H1 (cell line): Measurements from ENCODE around the gene DCAF7. TPM values are rescaled to one million over a fixed set of nuclear protein-coding genes. Genes with fewer than 3 reads are reported as not detected.

ENCODE experiments used
- CTCF ChIA-PET: fragments of 300-600 bp; sonication (Branson Sonifier 250); formaldehyde crosslinking; loops from one replicate; lab custom pipeline; 2021; ENCODE audit not compliant: partially characterized antibody; lab: Charles Lee
- POLR2A ChIA-PET: fragments of 300-600 bp; sonication (Branson Sonifier 250); formaldehyde crosslinking; loops from one replicate; lab custom pipeline; 2021; ENCODE audit warnings: inconsistent platforms; ENCODE audit not compliant: partially characterized antibody; lab: Charles Lee
- DNase-seq, 2 experiments: peaks; one replicate each; pipeline versions ENCODE4 v3.0.0 to v3.0.0-alpha.2; 2010 to 2022; ENCODE audit warnings: low spot score in 2 of 2, low read depth in 1 of 2, mixed read lengths in 1 of 2
- FAIRE-seq: peaks from 2 replicates; lab custom pipeline; 2011; peaks lifted over from hg19 to GRCh38; lab: Jason Lieb, UNC
- H2AFZ ChIP-seq: 2 replicates; pipeline ENCODE4 v1.8.1; 2012; ENCODE audit warnings: low read length, inconsistent platforms
- H2AK5ac ChIP-seq: 2 replicates; pipeline ENCODE4 v1.6.1; 2013; ENCODE audit warnings: low read depth, low read length
- H2BK120ac ChIP-seq: replicated peaks from 2 replicates; pipeline ENCODE3; 2013; ENCODE audit warnings: low read depth, low read length, inconsistent platforms
- H2BK12ac ChIP-seq: 2 replicates; pipeline ENCODE4 v1.6.1; 2013; ENCODE audit warnings: low read depth, low read length
- H2BK15ac ChIP-seq: 2 replicates; pipeline ENCODE4 v1.6.1; 2013; ENCODE audit warnings: low read length
- H2BK20ac ChIP-seq: 2 replicates; pipeline ENCODE4 v1.6.1; 2013; ENCODE audit warnings: low read length
- H2BK5ac ChIP-seq: 2 replicates; pipeline ENCODE4 v1.6.1; 2013; ENCODE audit warnings: low read depth, low read length
- H3K14ac ChIP-seq: 2 replicates; pipeline ENCODE4 v1.6.1; 2013; ENCODE audit warnings: inconsistent platforms; ENCODE audit not compliant: insufficient read length
- H3K18ac ChIP-seq: 2 replicates; pipeline ENCODE4 v1.6.1; 2013; ENCODE audit warnings: low read length; ENCODE audit errors: extremely low read depth
- H3K23ac ChIP-seq: 2 replicates; pipeline ENCODE4 v1.6.1; 2013; ENCODE audit warnings: inconsistent platforms; ENCODE audit not compliant: insufficient read length
- H3K23me2 ChIP-seq: 2 replicates; pipeline ENCODE4 v1.6.1; 2013; ENCODE audit warnings: low read depth, low read length
- H3K27ac ChIP-seq: 2 replicates; pipeline ENCODE4 v1.6.1; 2011; ENCODE audit warnings: low read depth, low read length, inconsistent platforms
- H3K27me3 ChIP-seq, 4 experiments: replicated peaks in 1 of 4; 1 replicate in 1 of 4; 2 replicates in 3 of 4; pipeline versions ENCODE4 v1.6.1 to v1.8.1; 2011 to 2013; ENCODE audit warnings: low read length in 3 of 4, mild to moderate bottlenecking in 3 of 4, inconsistent platforms in 2 of 4, mixed read lengths in 2 of 4, moderate library complexity in 1 of 4; ENCODE audit not compliant: control insufficient read depth in 3 of 4, insufficient read depth in 3 of 4; ENCODE audit errors: extremely low read depth in 1 of 4
- H3K36me3 ChIP-seq, 4 experiments: 2 replicates each; pipeline versions ENCODE4 v1.6.1 to v1.8.1; 2011 to 2013; ENCODE audit warnings: mild to moderate bottlenecking in 4 of 4, low read length in 3 of 4, moderate library complexity in 2 of 4, control low read depth in 1 of 4, inconsistent platforms in 1 of 4; ENCODE audit not compliant: insufficient read depth in 4 of 4, control insufficient read depth in 2 of 4
- H3K4ac ChIP-seq: replicated peaks from 2 replicates; pipeline ENCODE3; 2013; ENCODE audit warnings: low read length, low read depth, mixed read lengths, inconsistent platforms; ENCODE audit not compliant: insufficient read length
- H3K4me1 ChIP-seq, 4 experiments: replicated peaks in 1 of 4; 1 replicate in 1 of 4; 2 replicates in 3 of 4; pipeline versions ENCODE4 v1.6.1 to v1.8.1; 2011 to 2013; ENCODE audit warnings: low read length in 3 of 4, inconsistent platforms in 2 of 4, mixed read lengths in 1 of 4; ENCODE audit not compliant: insufficient read depth in 4 of 4, control insufficient read depth in 3 of 4
- H3K4me2 ChIP-seq, 2 experiments: 2 replicates each; pipeline versions ENCODE4 v1.6.1 to v1.8.1; 2011 to 2013; ENCODE audit warnings: low read depth in 2 of 2, low read length in 2 of 2, control low read depth in 1 of 2, inconsistent platforms in 1 of 2, mild to moderate bottlenecking in 1 of 2; ENCODE audit not compliant: insufficient read depth in 1 of 2
- H3K4me3 ChIP-seq, 4 experiments: fragments of 200-600, 300-600 bp in 1 of 4; sonication (generic), shearing (Covaris generic), sonication (Bioruptor Twin) in 1 of 4; 2 replicates each; pipeline versions ENCODE4 v1.5.1 to v1.8.1; 2011 to 2016; ENCODE audit warnings: low read length in 4 of 4, low read depth in 3 of 4, control low read depth in 2 of 4, inconsistent platforms in 2 of 4, mild to moderate bottlenecking in 2 of 4, mixed read lengths in 1 of 4, moderate library complexity in 1 of 4; ENCODE audit not compliant: insufficient read depth in 2 of 4; ENCODE audit errors: extremely low read depth in 1 of 4
- H3K56ac ChIP-seq: replicated peaks from 2 replicates; pipeline ENCODE3; 2013; ENCODE audit warnings: low read depth, mild to moderate bottlenecking, mixed read lengths, low read length, inconsistent platforms; ENCODE audit not compliant: insufficient read length
- H3K79me1 ChIP-seq: 2 replicates; pipeline ENCODE4 v1.6.1; 2013; ENCODE audit warnings: low read depth, low read length, control low read depth
- H3K79me2 ChIP-seq, 2 experiments: 2 replicates each; pipeline versions ENCODE4 v1.6.1 to v1.8.1; 2012 to 2013; ENCODE audit warnings: low read length in 2 of 2, mild to moderate bottlenecking in 2 of 2, inconsistent platforms in 1 of 2; ENCODE audit not compliant: insufficient read depth in 2 of 2, control insufficient read depth in 1 of 2
- H3K9ac ChIP-seq, 4 experiments: replicated peaks in 1 of 4; 1 replicate in 1 of 4; 2 replicates in 3 of 4; pipeline versions ENCODE4 v1.6.1 to v1.8.1; 2011 to 2013; ENCODE audit warnings: low read depth in 3 of 4, low read length in 3 of 4, control low read depth in 2 of 4, mild to moderate bottlenecking in 2 of 4, moderate library complexity in 2 of 4, inconsistent platforms in 1 of 4; ENCODE audit errors: extremely low read depth in 1 of 4
- H3K9me3 ChIP-seq, 2 experiments: 2 replicates each; pipeline versions ENCODE4 v1.6.1 to v1.8.1; 2012 to 2013; ENCODE audit warnings: mild to moderate bottlenecking in 2 of 2, moderate library complexity in 2 of 2, control low read depth in 1 of 2, inconsistent platforms in 1 of 2, low read depth in 1 of 2, low read length in 1 of 2, mixed read lengths in 1 of 2; ENCODE audit not compliant: insufficient read depth in 2 of 2
- H4K20me1 ChIP-seq, 2 experiments: replicated peaks in 1 of 2; 2 replicates each; pipeline versions ENCODE3 to v1.8.1; 2011 to 2013; ENCODE audit warnings: inconsistent platforms in 2 of 2, low read length in 2 of 2, mild to moderate bottlenecking in 1 of 2; ENCODE audit not compliant: insufficient read depth in 2 of 2, control insufficient read depth in 1 of 2
- H4K5ac ChIP-seq: 2 replicates; pipeline ENCODE4 v1.6.1; 2013; ENCODE audit warnings: low read length, low read depth, mixed read lengths, inconsistent platforms; ENCODE audit not compliant: insufficient read length
- H4K8ac ChIP-seq: 2 replicates; pipeline ENCODE4 v1.8.0; 2013; ENCODE audit warnings: mild to moderate bottlenecking, moderate library complexity, low read length, inconsistent platforms; ENCODE audit not compliant: insufficient read depth; ENCODE audit errors: extremely low read depth
- H4K91ac ChIP-seq: replicated peaks from 2 replicates; pipeline ENCODE3; 2013; ENCODE audit warnings: low read length, mixed read lengths, inconsistent platforms; ENCODE audit not compliant: insufficient read length
- CBX5 ChIP-seq: fragments of 300-800, 300-1000 bp; sonication (generic); IDR thresholded peaks from 2 replicates; pipeline ENCODE4 v1.7.1; 2016; ENCODE audit warnings: antibody characterized with exemption, low read length, low read depth
- NANOG ChIP-seq: IDR thresholded peaks from 2 replicates; pipeline ENCODE4 v1.6.1; 2011; ENCODE audit warnings: low read length, low read depth, mild to moderate bottlenecking, inconsistent platforms; ENCODE audit not compliant: insufficient read depth, poor library complexity, severe bottlenecking
- SAP30 ChIP-seq: fragments of 300-600 bp; sonication (generic); IDR thresholded peaks from 2 replicates; pipeline ENCODE4 v1.7.1; 2012; ENCODE audit warnings: low read length, moderate library complexity, mild to moderate bottlenecking, inconsistent platforms; ENCODE audit not compliant: insufficient read depth, insufficient replicate concordance
- SP1 ChIP-seq: IDR thresholded peaks from 2 replicates; pipeline ENCODE4 v1.6.1; 2011; ENCODE audit warnings: low read depth, low read length
- USF2 ChIP-seq: IDR thresholded peaks from 2 replicates; pipeline ENCODE4 v1.6.1; 2011; ENCODE audit warnings: low read length, improper control_type of control experiment
- ZNF274 ChIP-seq: IDR thresholded peaks from 2 replicates; pipeline ENCODE4 v1.7.0; 2012; ENCODE audit warnings: low read length, borderline replicate concordance; ENCODE audit errors: extremely low read depth
- WGBS, 2 experiments: shearing (Covaris generic) in 1 of 2; methylation state at CpG; one replicate each; pipeline versions ENCODE4 v1.1.6 to v1.1.7; 2013 to 2015; ENCODE audit warnings: low lambda C conversion rate in 2 of 2, mixed read lengths in 2 of 2, inconsistent platforms in 1 of 2, low coverage in 1 of 2, missing lambda C conversion rate in 1 of 2; ENCODE audit not compliant: insufficient replicate concordance in 2 of 2, insufficient coverage in 1 of 2, insufficient read length in 1 of 2; ENCODE audit errors: extremely low coverage in 1 of 2, missing lambda C conversion rate in 1 of 2; 5-methylcytosine and 5-hydroxymethylcytosine counted together
- long read RNA-seq, 2 experiments: library from RNA in 1 of 2; library from capped mRNA in 1 of 2; stranded (forward); transcript quantifications; one replicate each; pipeline ENCODE4 v2.0.0, GENCODE V29; 2021; ENCODE audit warnings: inconsistent platforms in 1 of 2
- polyA minus RNA-seq, 3 experiments: library from RNA; depleted of rRNA, polyadenylated mRNA; stranded (reverse); fragments of >200 nt; gene quantifications; 1 replicate in 2 of 3; 2 replicates in 1 of 3; pipeline ENCODE4 v1.2.3, GENCODE V29; 2011
- polyA plus RNA-seq, 7 experiments: library from polyadenylated mRNA; depleted of rRNA in 3 of 7; stranded (reverse) in 5 of 7; unstranded in 2 of 7; fragments of >200 nt in 5 of 7; fragments of 200-250 nt in 2 of 7; gene quantifications; 1 replicate in 5 of 7; 2 replicates in 1 of 7; 4 replicates in 1 of 7; pipeline versions ENCODE4 v1.2.1 to v1.2.3, GENCODE V29; 2011 to 2013; ENCODE audit warnings: missing spikeins in 2 of 7, mixed read lengths in 2 of 7
- total RNA-seq: library from RNA; stranded (reverse); fragmentation: NEBNext Ultra II Directional; extraction: Animal tissue kit (Norgen Biotek cat#: 25700); gene quantifications from 2 replicates; pipeline ENCODE4 v1.2.1, GENCODE V29; 2021

DCAF7 gene
- 87.3 and 94.1 TPM in 2 replicates for total RNA-seq
- 74.9 and 97.4 TPM in 2 replicates for polyA plus RNA-seq (2011; rRNA removed)
- 57.6 TPM for polyA plus RNA-seq (2011; cell fraction: cytosol; rRNA removed)
- polyA plus RNA-seq (2011; cell fraction: nucleus; rRNA removed): 71.4 TPM
- 63.0 to 69.1 TPM (median 65.1 TPM) in 4 replicates for polyA plus RNA-seq (2012, experiment 1 of 2)
- polyA plus RNA-seq (2012, experiment 2 of 2): 54.6 TPM
- polyA plus RNA-seq (2013, experiment 1 of 2): 41.2 TPM
- polyA plus RNA-seq (2013, experiment 2 of 2): 41.8 TPM
- polyA minus RNA-seq (2011; rRNA and poly(A)+ RNA removed): 139 and 144 TPM in 2 replicates
- polyA minus RNA-seq (2011; cell fraction: cytosol; rRNA and poly(A)+ RNA removed): 51.2 TPM
- 36.5 TPM for polyA minus RNA-seq (2011; cell fraction: nucleus; rRNA and poly(A)+ RNA removed)
- long read RNA-seq, experiment 1, full-length matches to known transcripts: 19 of 73 reads
- long read RNA-seq, experiment 1, partial matches to known transcripts: 17 of 73 reads
- long read RNA-seq, experiment 1, other reads (novel, unspliced or antisense): 37 of 73 reads
- long read RNA-seq, experiment 2, full-length matches to known transcripts: 17 of 76 reads
- long read RNA-seq, experiment 2, partial matches to known transcripts: 48 of 76 reads
- long read RNA-seq, experiment 2, other reads (novel, unspliced or antisense): 11 of 76 reads

GRCh38 chr17:63549946-63550816 is at the start of gene DCAF7:
Gene DCAF7 (plus strand): TSS chr17:63550477. CDS start chr17:63550678, 201 bp downstream.
- peak; percentile 96 to 97 for DNase-seq
- peaks cover 17 to 43% of the 10 kb centered on the region in 2 experiments for H3K79me2 ChIP-seq
- 2% methylated on average over 62 of the region's 72 CpGs; no CpG with 5 or more reads in 1 of the 2 experiments for WGBS, 2 experiments
- TF ChIP-seq SAP30 (no peak), ZNF274 (no peak), SP1 (peak; percentile 100), USF2 (no peak), CBX5 (no peak), NANOG (no peak)

More at GRCh38 chr17:63549946-63550816, at the start of gene DCAF7:
- H4K20me1 ChIP-seq: peaks cover 5 to 15% of the 10 kb centered on the region in 2 experiments
- H3K18ac ChIP-seq: peak within 1 kb of the TSS; percentile 98
- H3K9ac ChIP-seq: peak within 1 kb of the TSS; percentile 69 to 85 (median 73)
- H3K4me1 ChIP-seq: peaks cover 0 to 4% (median 3%) of the 10 kb centered on the region in 4 experiments; a peak in 5 of 7 replicates
- ChIA-PET CTCF (interaction anchor here (1.0 to 2.6 kb wide), 7 partner anchors 11 to 115 kb away, joined by 3 to 10 read pairs (median 4); no protein-coding TSS in a partner anchor), POLR2A (interaction anchor here (0.7 to 2.1 kb wide), 10 partner anchors 12 to 72 kb away, joined by 3 to 5 read pairs (median 4); partner anchors contain the start of genes MAP3K3 and TACO1)
- peak within 1 kb of the TSS; percentile 93; the same call in 1 of the 2 replicates for H2AK5ac ChIP-seq
- H3K56ac ChIP-seq: peak within 1 kb of the TSS; percentile 95
- peak within 1 kb of the TSS; percentile 75 to 83 for H3K4me2 ChIP-seq
- H3K4ac ChIP-seq: peak within 1 kb of the TSS; percentile 60
- H3K27me3 ChIP-seq: no peaks in the 10 kb centered on the region
- no peak for FAIRE-seq
- peak within 1 kb of the TSS; percentile 68; the same call in 1 of the 2 replicates for H3K27ac ChIP-seq
- no peak within 1 kb of the TSS for H2BK20ac ChIP-seq
- no peaks in the 10 kb centered on the region for H3K9me3 ChIP-seq
- H2BK12ac ChIP-seq: no peak within 1 kb of the TSS
- H2BK120ac ChIP-seq: no peak within 1 kb of the TSS
- H4K91ac ChIP-seq: peak within 1 kb of the TSS; percentile 94
- peak within 1 kb of the TSS; percentile 51; the same call in 1 of the 2 replicates for H2AFZ ChIP-seq
- peak within 1 kb of the TSS; percentile 88 to 95 (median 90) for H3K4me3 ChIP-seq
- H3K14ac ChIP-seq: peak within 1 kb of the TSS; percentile 48
- peak within 1 kb of the TSS; percentile 91 for H4K5ac ChIP-seq
- H3K36me3 ChIP-seq: peaks cover 0 to 3% (median 0%) of the 10 kb centered on the region in 4 experiments; a peak in 1 of 8 replicates
- H2BK5ac ChIP-seq: peak within 1 kb of the TSS; percentile 94
- H3K79me1 ChIP-seq: peaks cover 6% of the 10 kb centered on the region
- H3K23me2 ChIP-seq: peaks cover 11% of the 10 kb centered on the region; the same call in 1 of the 2 replicates
- peak within 1 kb of the TSS; percentile 57 for H3K23ac ChIP-seq
- peak within 1 kb of the TSS; percentile 90 for H4K8ac ChIP-seq
- H2BK15ac ChIP-seq: no peak within 1 kb of the TSS
